ENCODE data around the gene VWF. TPM values are rescaled to one million over a fixed set of nuclear protein-coding genes. Genes with fewer than 3 reads are reported as not detected.

Gene VWF
- total RNA-seq, 3 donors from 2014 or later = 34.3 to 82.5 (median 72.9) TPM

GRCh38 chr12:5904969-5905368 is 219.5 kb downstream of the VWF start:
- no peak for DNase-seq
- Histone ChIP-seq H3K4me1 (ENCODE audit: low read depth) (no peaks in the 10 kb centered on the region), H3K36me3 (ENCODE audit: low read depth) (no peaks in the 10 kb centered on the region), H3K9me3 (no peaks in the 10 kb centered on the region), H3K4me3 (no peak overlapping the region)
- intact Hi-C loops (cut with DNase I, micrococcal nuclease) = no loop called here
- no peak for TF ChIP-seq CTCF (IDR thresholded peaks at IDR 0.05)
- no peak for ATAC-seq

GRCh38 chr12:5904441-5904840 is 220.0 kb downstream of the VWF start:
- DNase-seq (no peak), ATAC-seq (no peak)
- H3K4me1 ChIP-seq (ENCODE audit: low read depth) = no peaks in the 10 kb centered on the region
- no peaks in the 10 kb centered on the region for H3K9me3 ChIP-seq
- intact Hi-C loops (cut with DNase I, micrococcal nuclease) = no loop called here
- TF ChIP-seq CTCF (IDR thresholded peaks at IDR 0.05) = no peak
- H3K36me3 ChIP-seq (ENCODE audit: low read depth) = no peaks in the 10 kb centered on the region
- no peak overlapping the region for H3K4me3 ChIP-seq

GRCh38 chr12:5902736-5903135 is 221.7 kb downstream of the VWF start:
- H3K36me3 ChIP-seq (ENCODE audit: low read depth) = no peaks in the 10 kb centered on the region
- ATAC-seq = no peak
- no peaks in the 10 kb centered on the region for H3K9me3 ChIP-seq
- no peaks in the 10 kb centered on the region for H3K4me1 ChIP-seq (ENCODE audit: low read depth)
- no peak for DNase-seq
- H3K4me3 ChIP-seq = no peak overlapping the region
- intact Hi-C loops (cut with DNase I, micrococcal nuclease) = no loop called here
- no peak for TF ChIP-seq CTCF (IDR thresholded peaks at IDR 0.05)

- no peak for TF ChIP-seq CTCF (IDR thresholded peaks at IDR 0.05)
- intact Hi-C loops (cut with DNase I, micrococcal nuclease) = no loop called here
- Histone ChIP-seq H3K4me3 (no peak overlapping the region), H3K9me3 (no peaks in the 10 kb centered on the region), H3K4me1 (ENCODE audit: low read depth) (no peaks in the 10 kb centered on the region), H3K36me3 (ENCODE audit: low read depth) (no peaks in the 10 kb centered on the region)
- ATAC-seq (no peak), DNase-seq (no peak)
Observed at GRCh38 chr12:5901416-5901815, 223.1 kb downstream of the VWF start.

GRCh38 chr12:5900533-5901205 is 223.8 kb downstream of the VWF start:
- no peak for ATAC-seq
- H3K36me3 ChIP-seq (ENCODE audit: low read depth) = no peaks in the 10 kb centered on the region
- H3K9me3 ChIP-seq = no peaks in the 10 kb centered on the region
- no peak for TF ChIP-seq CTCF (IDR thresholded peaks at IDR 0.05)
- no peak for DNase-seq
- H3K4me1 ChIP-seq (ENCODE audit: low read depth) = no peaks in the 10 kb centered on the region
- intact Hi-C loops (cut with DNase I, micrococcal nuclease) = no loop called here
- no peak overlapping the region for H3K4me3 ChIP-seq

- no peaks in the 10 kb centered on the region for H3K9me3 ChIP-seq
- H3K36me3 ChIP-seq (ENCODE audit: low read depth) = no peaks in the 10 kb centered on the region
- no peak for TF ChIP-seq CTCF (IDR thresholded peaks at IDR 0.05)
- ATAC-seq (no peak), DNase-seq (no peak)
- no peak overlapping the region for H3K4me3 ChIP-seq
- no peaks in the 10 kb centered on the region for H3K4me1 ChIP-seq (ENCODE audit: low read depth)
- intact Hi-C loops (cut with DNase I, micrococcal nuclease) = no loop called here
Observed at GRCh38 chr12:5900076-5900475, 224.4 kb downstream of the VWF start.
